COR-L47 (cell line): ENCODE results near the gene ZNF503.
A peak's percentile ranks its signal among the peaks of the same experiment; 100 is the strongest.

Source experiments
- DNase-seq: peaks from one replicate; lab custom pipeline; 2025; lab: John Stamatoyannopoulos, UW

ZNF503 gene

GRCh38 chr10:75401569-75402485, at the start of gene ZNF503:
ZNF503 (minus strand) TSS chr10:75401764; CDS start chr10:75401419, 345 bp downstream.
- DNase-seq: peak; percentile 92

- DNase-seq: peak; percentile 55
These were observed 49.4 kb upstream of the ZNF503 start for GRCh38 chr10:75450644-75451640.

- peak; percentile 9 for DNase-seq
These were observed 48.5 kb upstream of the ZNF503 start for GRCh38 chr10:75450075-75450445.

- no peak for DNase-seq
These were observed 48.0 kb upstream of the ZNF503 start for GRCh38 chr10:75449382-75450074.

GRCh38 chr10:75448166-75448565, 46.6 kb upstream of the ZNF503 start:
- no peak for DNase-seq

- no peak for DNase-seq
These were observed 44.9 kb upstream of the ZNF503 start for GRCh38 chr10:75446508-75446907.

- no peak for DNase-seq
These were observed 43.3 kb upstream of the ZNF503 start for GRCh38 chr10:75444781-75445386.

GRCh38 chr10:75443362-75443761, 41.8 kb upstream of the ZNF503 start:
- no peak for DNase-seq

GRCh38 chr10:75441682-75442081, 40.1 kb upstream of the ZNF503 start:
- no peak for DNase-seq

- DNase-seq: peak; percentile 43
These were observed 39.6 kb upstream of the ZNF503 start for GRCh38 chr10:75441196-75441595.

GRCh38 chr10:75440271-75440793, 38.8 kb upstream of the ZNF503 start:
- no peak for DNase-seq

GRCh38 chr10:75439811-75440210, 38.2 kb upstream of the ZNF503 start:
- DNase-seq: no peak

GRCh38 chr10:75438275-75438674, 36.7 kb upstream of the ZNF503 start:
- no peak for DNase-seq

GRCh38 chr10:75437693-75438092, 36.1 kb upstream of the ZNF503 start:
- DNase-seq: no peak

- DNase-seq: no peak
These were observed 35.3 kb upstream of the ZNF503 start for GRCh38 chr10:75436896-75437295.

- DNase-seq: no peak
These were observed 33.7 kb upstream of the ZNF503 start for GRCh38 chr10:75435291-75435690.

GRCh38 chr10:75434291-75434690, 32.7 kb upstream of the ZNF503 start:
- DNase-seq: no peak

GRCh38 chr10:75433216-75433615, 31.7 kb upstream of the ZNF503 start:
- DNase-seq: no peak

GRCh38 chr10:75432763-75433162, 31.2 kb upstream of the ZNF503 start:
- no peak for DNase-seq

GRCh38 chr10:75432176-75432575, 30.6 kb upstream of the ZNF503 start:
- DNase-seq: peak; percentile 4
